Activated T-cell treated with anti-CD3 and anti-CD28 coated beads, Interleukin-2, amount 50 U/mL, for 1 hour (primary cell): ENCODE measurements around the gene VPS8.
"Not testable (repeated sequence)": the region's sequence is repeated elsewhere in the genome, so short reads cannot be mapped to it uniquely, and the experiment has no call there.

ENCODE experiments used
- DNase-seq: peaks from one replicate; pipeline ENCODE4 v3.0.0-alpha.2; 2020

The VPS8 gene

DNA sequence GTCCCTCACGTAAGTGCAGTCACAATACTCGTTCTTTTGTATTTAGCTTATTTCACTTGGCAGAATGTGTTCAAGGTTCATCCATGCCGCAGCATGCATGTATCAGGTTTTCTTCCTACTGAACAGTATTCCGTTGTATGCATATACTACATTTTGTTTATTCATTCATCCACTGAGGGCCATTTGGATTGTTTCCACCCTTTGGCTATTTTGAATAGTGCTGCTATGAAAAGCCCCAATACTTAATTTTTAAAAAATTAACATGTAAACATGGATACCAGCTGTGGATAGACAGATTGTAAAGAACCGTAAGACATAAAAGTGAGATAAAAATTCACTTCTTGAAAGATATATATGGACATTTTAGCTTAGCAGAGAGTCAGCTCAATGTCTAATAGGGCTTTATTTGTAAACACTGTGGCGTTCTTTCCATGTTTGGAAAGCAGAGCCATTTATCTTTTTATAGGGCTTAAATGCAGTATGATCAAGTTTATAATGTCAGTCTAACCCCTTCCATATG, 115.9 kb downstream of the VPS8 start:
- DNase-seq, result no peak

GRCh38 chr3:184932777-184933176, 120.8 kb downstream of the VPS8 start:
- no peak for DNase-seq

GRCh38 chr3:184937611-184938010, 125.6 kb downstream of the VPS8 start:
- DNase-seq, result no peak

- no peak for DNase-seq
Measured at GRCh38 chr3:184941408-184941807, 129.4 kb downstream of the VPS8 start.

GRCh38 chr3:184942735-184943134, 130.8 kb downstream of the VPS8 start:
- no peak for DNase-seq

GRCh38 chr3:184944241-184944640, 132.3 kb downstream of the VPS8 start:
- no peak for DNase-seq

DNA sequence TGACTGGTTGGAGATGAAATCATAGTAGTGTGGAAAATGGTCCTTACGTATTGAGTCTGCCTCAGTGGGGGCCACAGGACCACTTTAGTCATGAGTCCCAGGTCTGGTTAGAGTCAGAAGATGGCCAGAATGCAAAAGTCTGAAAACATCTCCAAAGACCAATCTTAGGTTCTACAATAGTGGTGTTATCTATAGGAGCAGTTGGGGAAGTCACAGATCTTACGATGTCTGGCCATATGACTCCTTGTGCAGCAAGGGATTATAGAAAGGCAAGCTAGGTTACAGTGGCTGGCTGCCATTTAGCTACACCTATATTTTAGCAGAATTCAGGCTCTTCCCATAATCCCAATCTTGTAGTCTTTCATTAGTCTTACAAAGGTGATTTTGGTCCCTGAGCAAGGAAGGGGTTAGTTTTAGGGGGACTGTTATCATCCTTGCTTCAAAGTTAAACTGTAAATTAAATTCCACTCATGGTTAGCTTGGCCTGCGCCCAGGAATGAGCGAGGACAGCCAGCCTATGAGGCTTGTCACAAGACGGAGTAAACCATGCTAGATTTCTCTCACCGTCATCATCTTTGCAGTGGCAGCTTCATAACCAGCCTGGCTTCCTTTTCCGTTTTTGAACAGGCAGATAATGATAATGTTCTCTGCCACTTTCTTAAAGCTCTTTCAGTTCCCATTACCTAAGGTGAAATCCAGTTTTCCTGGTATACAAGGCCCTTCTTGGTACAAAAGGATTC, 134.1 kb downstream of the VPS8 start:
- no peak for DNase-seq

DNA sequence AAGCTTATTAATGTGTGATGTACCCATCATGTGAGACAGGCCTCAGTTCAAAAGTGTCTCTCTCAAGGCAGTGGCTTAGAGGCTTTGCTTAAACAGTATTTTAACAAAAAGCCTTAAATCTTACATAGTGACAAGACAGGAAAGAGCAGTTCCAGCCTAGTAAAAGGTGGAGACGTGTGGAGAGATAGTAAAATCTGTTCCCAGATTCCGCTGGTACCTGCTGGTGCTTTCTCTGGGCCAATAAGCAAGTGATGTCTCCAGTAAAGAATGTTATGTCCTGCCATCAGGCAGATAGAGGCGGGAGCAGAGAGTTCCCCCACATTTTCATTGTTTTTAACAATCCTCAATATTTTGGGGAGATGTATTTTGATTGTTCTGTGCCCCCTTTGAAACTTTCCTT, 135.0 kb downstream of the VPS8 start:
- DNase-seq, result no peak

DNA sequence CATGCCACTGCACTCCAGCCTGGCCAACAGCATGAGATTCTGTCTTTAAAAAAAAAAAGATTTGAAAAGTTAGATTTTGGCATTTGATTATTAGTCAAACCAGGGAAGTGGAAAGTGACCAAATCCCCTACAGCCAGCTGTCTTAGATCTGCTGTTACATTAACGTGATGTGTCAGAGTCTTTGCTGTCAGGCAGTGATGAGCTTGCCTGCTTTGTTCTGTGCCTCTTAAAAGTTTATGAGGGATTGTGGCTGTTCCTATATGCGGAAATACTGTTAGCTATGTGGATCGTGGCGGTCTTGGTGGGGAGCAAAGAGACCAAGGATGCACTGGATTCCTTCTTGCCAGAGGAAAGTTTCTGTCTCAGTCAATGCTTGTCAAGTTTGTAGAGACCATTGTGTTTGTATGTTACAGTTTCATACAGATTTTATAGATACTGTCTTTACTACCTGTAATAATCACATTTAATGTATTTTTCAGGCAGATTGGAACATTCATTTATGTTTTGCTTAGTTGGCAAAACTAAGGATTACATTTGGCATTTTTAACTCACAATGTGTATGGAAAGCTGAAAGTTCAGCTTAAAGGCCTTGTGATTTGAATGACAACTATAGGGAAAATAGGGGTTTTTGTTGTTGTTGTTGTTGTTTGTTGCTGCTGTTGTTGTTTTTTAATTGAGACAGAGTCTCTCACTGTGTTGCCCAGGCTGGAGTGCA, 137.4 kb downstream of the VPS8 start:
- no peak for DNase-seq

DNA sequence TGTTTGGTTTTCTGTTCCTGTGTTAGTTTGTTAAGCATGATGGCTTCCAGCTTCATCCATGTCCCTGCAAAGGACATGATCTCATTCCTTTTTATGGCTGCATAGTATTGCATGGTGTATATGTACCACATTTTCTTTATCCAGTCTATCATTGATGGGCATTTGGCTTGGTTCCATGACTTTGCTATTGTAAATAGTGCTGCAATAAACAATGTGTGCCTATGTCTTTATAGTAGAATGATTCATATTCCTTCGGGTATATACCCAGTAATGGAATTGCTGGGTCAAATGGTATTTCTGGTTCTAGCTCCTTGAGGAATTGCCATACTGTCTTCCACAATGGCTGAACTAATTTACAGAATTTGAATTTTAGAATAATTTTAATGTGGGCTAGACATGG, 138.8 kb downstream of the VPS8 start:
- DNase-seq, result not testable (repeated sequence)

DNA sequence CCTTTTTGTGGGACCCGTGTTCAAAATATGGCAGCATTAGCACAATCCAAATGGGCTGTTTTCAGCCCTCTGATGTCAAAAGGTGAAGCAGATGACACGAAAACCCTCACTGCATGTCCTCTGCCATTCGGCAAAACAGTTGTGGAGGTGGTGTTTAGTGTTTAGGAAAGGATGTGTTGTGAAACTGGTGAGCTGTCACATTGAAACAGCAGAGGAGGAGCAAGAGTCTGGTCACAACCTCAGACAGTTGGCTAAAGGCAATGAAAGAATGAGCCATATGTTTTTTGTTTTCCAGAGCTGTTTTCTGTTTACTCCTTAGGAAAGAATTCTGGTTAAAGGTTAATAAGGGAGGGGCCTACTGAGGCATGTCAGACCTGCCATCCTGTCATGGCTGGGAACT, 140.7 kb downstream of the VPS8 start:
- no peak for DNase-seq

DNA sequence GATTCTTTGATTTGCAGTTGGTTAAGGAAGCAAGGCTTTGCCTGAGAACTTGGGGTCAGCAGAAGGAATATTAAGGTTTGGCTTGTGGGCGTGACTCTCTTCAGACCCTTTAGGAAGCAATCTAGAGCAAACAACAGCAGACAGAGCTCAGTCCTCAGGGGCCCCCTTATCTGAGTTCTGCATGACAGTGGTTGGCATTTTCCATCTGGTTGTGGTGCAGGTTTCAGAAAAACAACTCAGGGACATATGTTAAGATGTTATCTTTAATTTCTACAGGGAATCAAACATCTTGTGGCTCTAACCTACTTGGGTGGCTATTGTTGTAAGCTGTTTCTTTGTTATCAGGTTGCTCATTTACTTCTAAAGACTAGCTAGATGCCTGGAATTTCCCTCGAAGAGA, 141.4 kb downstream of the VPS8 start:
- no peak for DNase-seq

GRCh38 chr3:184954251-184954650, 142.3 kb downstream of the VPS8 start:
- no peak for DNase-seq

GRCh38 chr3:184954851-184955250, 142.9 kb downstream of the VPS8 start:
- DNase-seq, result not testable (repeated sequence)

DNA sequence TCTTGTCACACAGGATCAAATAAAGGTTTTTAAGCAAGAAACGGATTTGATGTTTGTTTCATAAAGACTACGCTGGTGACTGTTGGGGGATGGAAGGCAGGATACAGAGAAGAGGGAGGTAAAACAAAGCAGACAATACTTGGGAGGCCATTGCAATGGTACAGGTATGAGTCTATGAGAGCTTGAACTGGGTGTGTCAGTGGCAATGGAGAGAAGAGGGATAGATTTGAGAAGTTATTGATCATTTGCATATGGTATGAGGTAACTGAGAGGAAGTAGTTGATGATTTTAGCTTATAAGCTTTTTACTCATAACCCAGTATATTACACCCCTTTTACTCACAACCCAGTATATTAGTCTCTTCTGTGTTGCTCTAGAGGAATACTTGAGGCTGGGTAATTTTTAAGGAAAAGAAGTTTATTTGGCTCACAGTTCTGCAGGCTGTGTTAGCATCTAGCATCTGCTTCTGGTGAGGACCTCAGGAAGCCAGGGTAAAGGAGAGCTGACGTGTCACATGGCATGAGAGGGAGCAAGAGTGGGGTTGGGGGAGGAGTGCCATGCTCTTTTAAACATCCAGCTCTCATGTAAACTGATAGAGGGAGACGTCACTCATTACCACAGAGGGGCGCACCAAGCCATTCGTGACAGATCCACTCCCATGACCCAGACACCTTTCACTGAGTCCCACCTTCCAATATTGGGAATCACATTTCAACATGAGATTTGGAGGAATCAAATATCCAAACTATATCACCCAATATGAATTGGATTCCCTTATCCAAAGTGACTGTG, 153.9 kb downstream of the VPS8 start:
- DNase-seq, result no peak

GRCh38 chr3:184968115-184968514, 156.1 kb downstream of the VPS8 start:
- DNase-seq, result no peak

DNA sequence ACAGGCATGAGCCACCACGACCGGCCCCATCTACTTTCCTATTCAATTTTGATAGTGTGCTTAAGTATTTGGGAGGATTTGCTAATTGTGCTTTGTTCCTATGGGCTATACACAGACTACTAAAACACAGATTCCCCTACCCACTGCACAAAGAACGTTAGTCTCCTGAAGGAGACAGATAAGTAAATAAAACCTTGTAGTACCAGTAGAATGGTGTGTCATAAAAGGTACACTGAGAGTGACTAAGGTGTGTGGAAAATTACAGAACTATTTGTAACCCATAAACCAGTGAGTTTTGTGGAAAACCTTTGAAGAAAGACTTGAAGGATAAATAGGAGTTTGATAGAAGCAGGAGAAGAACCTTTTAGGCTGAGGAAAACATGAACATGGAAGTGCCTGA, 158.2 kb downstream of the VPS8 start:
- no peak for DNase-seq

DNA sequence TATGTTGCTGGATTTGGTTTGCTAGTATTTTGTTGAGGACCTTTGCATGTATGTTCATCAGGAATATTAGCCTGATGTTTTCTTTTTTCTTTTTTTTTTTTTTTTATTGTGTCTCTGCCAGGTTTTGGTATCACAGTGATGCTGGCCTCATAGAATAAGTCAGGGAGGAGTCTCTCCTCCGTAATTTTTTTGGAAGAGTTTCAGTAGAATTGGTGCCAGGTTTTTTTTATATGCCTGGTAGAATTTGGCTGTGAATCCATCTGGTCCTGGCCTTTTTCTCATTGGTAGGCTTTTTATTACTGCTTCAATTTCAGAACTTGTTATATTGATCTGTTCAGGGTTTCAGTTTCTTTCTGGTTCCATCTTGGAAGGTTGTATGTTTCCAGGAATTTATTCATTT, 165.8 kb downstream of the VPS8 start:
- DNase-seq, result no peak

GRCh38 chr3:184981071-184981470, 169.1 kb downstream of the VPS8 start:
- DNase-seq, result no peak

DNA sequence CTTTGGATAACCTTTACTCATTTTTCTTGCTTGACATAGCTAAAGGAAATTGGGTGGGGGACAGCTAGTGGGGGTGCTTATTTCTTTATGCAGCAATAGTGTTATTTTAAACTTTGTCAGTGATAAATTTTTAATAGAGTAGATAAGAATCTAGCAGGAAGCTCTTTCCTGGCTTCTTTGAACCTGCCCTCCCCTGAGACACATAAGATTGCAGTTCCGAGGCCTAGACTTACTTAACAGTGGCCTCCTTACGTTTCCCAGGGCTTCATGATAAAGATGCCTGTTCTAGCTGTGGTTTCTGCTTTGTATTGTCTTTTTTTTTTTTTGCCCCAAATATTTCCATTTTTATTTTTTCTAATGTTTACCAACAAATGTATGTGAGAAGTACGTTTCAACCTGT, 170.1 kb downstream of the VPS8 start:
- no peak for DNase-seq

DNA sequence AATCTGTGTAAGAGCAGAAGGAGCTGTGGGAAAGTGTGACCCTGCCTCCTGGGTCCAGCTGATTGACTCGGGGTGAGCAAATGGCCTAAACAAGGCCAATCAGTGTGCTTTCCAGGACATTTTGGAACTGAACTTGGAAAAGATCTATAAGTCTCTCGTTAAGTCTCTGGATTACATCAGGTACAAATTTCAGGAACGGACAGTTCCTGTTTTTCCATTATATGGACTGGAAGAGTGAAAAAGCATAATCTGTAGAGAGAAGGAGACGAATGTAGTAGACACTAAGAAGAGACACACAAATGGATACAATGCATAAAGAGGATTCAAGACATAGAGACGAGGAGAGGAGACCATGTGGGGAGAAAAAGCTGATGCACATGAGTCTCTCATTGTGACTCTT, 173.6 kb downstream of the VPS8 start:
- DNase-seq, result no peak

DNA sequence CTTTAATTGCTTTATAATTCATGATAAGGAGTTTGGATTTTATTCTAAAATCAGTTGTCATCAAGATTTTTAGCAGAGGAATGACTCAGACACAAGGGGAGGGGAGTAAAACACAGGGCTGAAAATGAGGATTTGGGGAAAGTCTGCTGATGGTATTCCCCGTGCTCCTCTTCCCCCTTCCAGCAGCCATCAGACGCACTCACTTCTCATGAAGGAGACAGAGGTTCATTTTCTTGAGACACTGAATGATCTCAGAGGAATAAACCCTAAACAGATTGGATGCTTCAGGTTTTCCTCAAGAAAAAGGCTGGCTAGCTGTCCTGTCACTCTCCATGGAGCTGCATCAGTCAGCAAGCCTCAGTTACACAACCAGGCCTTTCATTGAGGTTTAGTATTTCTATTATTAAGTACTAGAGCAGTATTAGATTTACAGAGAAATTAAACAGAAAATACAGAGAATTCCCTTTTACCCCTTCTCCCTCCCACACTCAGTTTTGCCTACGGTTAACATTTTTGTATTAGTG, 174.5 kb downstream of the VPS8 start:
- no peak for DNase-seq

- DNase-seq, result no peak
Measured at GRCh38 chr3:184993394-184993793, 181.4 kb downstream of the VPS8 start.
